HTERT RPE-1 (cell line): ENCODE data around the gene PPARA.

Experiments used
- in situ Hi-C: fragments of 300-500 bp; cut with MboI; formaldehyde crosslinking; loops from 4 replicates; pipeline ENCODE4 v1.14.3; 2020; ENCODE audit warnings: low sequenced_read_pairs

Gene PPARA

DNA sequence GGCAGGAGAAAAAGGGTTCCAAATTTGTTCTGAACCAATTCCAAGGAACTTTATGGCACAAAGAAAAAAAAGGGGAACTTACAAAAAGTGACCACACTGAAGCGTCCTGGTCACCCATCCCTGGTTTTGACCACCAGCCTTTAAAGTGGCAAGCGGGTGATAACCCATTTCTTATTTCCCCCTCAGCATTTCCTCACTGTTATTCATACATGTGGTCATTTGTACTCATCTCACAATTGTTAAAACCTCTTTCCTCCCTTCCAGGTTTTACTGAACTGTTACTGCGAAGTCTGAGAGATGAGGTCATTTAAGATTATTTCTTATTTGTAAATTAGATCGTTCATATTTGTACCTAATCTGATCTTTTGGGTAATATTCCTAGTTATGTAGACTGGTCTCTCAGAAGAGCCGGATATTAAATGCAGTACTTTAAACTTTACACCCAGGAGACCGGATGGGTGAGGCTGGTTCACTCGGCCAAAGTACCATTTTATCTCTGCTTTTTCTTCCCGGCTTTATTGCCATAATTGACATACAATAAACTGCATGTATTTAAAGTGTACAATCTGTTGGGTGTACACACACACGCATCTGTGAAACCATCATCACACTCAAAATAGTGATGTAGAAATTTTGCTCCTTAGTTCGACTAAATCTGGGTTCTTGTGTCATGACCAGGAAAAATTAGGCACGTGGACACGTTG, 52.7 kb downstream of the PPARA start:
- in situ Hi-C loops = no loop called here

DNA sequence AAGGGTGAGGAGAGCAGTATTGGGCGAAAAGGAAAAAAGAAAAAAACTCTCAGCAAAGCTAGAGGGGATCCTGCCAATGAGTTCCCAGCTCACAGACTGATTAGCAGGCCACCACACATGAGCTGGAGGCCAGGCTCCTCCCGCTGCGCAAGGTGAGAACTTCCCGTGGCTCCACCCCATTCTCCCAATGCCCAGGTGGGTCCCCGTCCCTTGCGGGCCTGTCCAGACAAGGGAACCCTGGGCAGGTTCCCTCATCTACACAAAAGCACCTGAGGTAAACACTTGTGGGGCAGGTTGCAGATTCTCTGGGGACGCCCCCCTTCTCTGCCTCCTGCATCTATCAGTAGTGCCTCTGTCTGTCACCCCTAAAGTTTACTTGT, 53.3 kb downstream of the PPARA start:
- in situ Hi-C loops = no loop called here

DNA sequence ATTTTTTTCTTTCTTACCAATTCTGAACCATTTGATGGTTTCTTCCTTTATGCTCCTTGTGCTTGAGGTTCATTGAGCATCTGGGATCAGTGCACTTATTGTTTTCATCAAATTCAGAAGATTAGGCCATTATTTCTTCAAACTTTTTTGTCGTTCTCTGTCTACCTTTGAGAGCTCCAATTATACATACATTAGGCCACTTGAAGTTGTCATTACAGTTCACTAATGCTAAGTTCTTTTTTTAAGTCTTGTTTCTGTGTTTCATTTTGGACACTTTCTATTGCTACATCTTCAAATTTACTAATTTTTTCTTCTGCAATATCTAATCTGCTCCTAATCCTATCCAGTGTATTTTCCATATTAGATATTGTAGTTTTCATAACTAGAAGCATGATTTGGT, 58.9 kb downstream of the PPARA start:
- in situ Hi-C loops = no loop called here

DNA sequence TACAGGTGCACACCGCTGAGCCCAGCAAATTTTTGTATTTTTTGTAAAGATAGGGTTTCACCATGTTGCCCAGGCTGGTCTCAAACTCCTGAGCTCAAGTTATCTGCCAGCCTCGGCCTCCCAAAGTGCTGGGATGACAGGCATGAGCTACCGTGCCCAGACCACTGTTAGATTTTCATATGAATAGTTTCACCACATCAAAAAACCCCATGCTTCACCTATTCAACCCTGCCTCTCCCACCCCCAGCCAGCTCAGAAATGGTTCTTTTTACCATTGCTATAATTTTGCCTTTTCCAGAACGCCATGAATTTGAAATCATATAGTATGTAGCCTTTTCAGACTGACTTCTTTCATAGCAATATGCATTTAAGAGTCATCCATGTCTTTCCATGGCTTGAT, 61.9 kb downstream of the PPARA start:
- in situ Hi-C loops = no loop called here

DNA sequence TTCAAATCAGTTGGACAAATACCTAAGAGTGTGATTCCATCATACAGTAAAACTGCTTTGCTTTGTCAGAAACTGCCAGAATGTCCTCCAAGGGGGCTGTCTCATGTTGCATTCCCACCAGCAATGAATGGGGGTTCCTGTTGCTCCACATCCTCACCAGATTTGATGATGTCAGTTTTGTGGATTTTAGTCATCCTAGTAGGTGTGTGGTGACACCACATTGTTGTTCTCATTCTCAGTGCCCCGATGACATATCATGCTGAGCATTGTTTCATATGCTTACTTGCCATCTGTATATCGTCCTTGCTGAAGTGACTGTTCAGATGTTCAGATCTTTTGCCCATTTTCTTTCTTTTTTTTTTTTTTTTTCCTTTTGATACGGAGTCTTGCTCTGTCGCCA, 62.7 kb downstream of the PPARA start:
- in situ Hi-C loops = no loop called here

DNA sequence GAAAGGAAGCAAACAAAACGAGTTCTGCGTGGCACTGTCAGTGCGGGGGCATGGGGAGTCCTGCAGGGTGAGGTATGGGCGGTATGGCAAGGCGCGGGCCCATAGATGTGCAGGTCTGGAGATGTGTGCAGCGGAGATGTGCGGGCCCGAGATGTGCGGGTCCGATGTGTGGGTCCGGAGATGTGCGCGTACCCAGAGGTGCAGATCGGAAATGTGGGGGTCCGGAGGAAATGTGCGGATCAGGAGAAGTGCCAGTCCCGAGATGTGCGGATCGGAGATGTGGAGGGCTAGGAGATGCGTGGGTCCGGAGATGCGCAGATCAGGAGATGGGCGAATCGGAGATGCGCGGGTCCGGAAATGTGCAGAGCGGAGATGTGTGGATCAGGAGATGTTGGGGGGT, 63.8 kb downstream of the PPARA start:
- in situ Hi-C loops = no loop called here

DNA sequence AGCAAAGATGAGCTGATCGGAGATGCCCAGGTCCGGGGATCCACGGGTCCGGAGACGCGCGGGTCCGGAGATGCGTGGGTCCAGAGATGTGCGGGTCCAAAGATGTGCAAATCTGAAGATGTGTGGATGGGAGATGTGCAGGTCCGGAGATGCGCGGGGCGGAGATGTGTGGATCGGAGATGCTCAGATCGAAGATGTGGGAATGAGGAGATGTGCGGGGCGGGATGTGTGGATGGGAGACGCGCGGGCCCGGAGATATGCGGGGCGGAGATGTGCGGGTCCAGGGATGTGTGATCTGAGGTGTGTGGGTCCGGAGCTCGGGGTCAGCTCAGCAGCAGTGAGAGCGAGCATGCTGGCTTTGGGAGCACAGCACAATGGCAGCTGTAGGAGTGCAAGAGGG, 64.3 kb downstream of the PPARA start:
- in situ Hi-C loops = no loop called here

DNA sequence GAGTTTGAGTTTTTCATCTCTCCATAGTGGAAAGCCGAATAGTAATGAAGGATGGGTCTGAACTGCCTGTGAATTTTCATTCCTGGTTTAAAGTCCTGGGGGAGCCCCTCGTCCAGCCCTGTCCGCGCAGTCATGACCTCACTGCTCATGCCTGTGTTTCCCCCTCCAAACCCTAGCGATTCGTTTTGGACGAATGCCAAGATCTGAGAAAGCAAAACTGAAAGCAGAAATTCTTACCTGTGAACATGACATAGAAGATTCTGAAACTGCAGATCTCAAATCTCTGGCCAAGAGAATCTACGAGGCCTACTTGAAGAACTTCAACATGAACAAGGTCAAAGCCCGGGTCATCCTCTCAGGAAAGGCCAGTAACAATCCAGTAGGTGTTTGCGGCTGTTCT, 69.3 kb downstream of the PPARA start:
- in situ Hi-C loops = no loop called here

DNA sequence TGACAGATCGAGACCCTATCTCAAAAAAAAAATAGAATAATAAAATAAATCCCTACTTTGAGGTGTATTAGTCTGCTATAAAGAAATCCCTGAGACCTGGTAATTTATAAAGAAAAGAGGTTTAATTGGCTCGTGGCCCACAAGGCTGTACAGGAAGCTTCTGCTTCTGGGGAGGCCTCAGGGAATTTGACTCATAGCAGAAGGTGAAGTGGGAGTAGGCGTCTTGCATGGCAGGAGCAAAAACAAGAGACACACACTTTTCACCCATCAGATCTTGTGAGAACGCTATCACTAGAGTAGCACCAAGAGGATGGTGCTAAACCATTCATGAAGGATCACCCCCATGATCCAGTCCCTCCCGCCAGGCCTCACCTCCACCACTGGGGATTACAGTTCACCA, 70.6 kb downstream of the PPARA start:
- in situ Hi-C loops = no loop called here

DNA sequence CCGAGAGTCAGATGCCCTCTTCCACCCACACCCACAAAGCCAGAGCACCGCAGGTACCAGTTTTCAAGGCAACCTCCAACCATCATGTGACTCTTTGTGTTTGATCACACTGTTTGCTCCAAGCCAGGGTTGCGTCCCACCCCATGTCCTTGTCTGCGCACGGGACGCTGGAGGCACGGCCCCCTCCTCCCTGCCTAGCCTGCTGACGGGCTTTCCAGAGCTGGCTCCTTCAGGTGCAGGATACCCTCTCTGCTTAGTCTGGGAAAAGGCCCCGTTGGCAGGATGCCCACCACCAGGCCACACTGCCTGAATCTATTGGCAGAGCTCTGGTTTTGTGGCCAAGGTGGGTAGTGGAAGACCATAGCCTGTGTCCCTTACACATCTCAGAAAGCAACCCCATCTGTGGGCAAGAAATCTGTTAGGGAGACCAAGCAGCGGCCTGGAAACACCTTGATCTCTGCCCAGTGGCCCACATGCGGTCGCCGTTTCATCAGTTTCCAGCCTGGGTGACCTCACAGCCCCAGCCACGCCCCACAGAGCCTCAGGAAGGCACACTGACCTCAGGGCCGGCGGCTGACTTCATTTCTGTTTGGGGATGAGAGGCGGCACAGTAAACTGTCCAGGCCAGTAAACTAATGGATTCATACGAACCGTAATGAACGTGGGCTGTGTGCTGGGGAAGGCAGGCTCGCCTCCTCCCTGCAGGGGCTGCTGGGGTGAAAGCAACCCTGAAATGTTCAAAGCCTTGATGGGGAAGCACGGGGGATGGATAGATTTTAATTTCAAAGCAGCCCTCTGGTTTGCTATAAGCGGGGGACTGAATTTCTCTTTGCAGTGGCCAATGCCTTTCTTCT, 73.9 kb downstream of the PPARA start:
- in situ Hi-C loops = no loop called here

DNA sequence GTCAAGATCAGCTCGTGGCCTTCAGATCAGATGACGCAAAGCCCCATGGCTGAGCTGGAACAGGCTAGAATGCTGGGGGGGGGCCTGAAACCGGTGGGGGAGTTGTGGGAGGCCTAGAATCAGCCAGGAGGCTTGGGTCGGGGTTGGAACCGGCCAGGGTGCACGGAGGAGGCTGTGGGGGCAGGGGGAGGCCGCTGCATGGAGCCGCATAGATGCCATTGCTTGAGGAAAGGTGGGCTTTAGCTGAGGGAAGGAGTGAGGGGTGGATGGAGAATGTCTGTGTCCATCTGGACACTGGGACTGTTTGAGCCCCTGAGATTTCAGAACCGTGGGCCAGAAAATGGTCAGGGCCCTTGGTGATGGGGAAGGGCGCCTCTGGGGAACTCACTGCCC, 74.6 kb downstream of the PPARA start:
- in situ Hi-C loops = no loop called here

DNA sequence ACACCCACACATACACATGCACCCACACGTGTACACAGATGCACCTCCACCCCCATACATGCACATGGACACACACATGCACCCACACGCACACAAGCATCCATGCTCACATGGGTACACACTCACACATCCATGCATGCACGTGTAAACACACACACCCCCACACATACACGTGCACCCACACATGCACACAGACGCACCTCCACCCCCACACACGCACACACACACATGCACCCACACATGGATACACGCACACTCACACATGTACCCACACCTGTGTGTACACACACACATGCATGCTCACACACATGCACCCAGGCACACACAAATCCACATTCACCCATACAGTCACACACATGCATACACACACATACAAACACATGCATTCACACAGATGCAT, 75.3 kb downstream of the PPARA start:
- in situ Hi-C loops = no loop called here

DNA sequence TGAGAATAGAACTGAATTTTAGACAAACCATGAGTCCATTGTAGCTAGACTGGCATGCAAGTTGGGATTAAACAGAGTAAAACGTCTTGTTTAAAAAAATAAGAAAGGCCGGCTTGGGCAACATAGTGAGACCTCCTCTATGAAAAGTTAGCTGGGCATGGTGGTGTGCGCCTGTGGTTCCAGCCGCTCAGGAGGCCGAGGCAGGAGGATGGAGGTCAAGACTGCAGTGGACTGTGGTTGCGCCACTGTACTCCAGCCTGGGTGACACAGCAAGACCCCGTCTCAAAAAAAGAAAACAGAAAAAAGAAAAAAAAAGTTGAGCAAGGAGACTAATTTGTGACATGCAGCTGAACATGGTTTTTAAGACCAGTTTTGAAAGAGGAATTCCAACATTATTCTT, 76.3 kb downstream of the PPARA start:
- in situ Hi-C loops = no loop called here

DNA sequence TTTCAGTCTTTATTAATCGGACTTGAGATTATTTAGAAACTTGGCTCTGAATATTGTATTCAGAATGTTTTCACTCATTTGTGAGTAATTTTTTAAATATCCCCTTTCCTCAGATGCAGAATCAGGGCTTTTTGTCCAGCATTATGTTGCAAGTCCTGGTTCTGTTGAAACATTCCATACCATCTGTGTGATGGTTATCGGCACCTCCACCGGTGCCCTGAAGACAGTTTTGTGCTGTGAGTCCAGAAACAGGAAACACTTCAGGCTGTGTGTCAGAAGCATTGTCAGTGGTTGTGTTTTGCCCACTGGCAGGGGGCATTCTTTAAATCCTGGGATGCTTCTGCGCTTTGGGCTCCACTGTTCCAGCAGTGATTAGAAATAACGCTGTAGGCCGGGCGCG, 79.4 kb downstream of the PPARA start:
- in situ Hi-C loops = no loop called here

DNA sequence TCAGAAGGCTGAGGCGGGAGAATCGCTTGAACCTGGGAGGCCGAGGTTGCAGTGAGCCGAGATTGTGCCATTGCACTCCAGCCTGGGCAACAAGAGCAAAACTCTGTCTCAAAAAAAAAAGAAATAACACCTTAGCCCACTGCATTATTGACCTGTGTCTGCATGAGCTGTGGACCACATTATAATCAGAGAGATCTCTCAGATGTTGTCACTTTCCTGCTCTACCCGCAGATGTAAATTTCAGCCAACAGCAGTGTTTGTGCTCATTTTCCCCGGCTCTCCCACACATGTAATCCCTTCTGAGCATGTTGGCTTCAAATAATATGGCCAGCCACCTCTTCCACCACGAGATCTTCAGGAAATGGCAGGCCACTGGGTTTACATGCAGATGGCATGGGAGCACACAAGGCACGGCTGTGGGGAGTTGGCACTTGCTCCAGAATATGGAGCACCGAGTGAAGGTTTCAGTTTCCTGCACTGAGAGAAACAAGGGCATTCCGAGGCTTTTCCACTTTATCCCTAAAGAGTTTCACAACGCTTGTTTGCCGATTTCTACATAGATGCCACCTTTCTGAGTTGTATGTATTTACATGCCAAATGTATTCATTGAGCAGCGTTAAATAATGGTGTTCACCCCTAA, 80.1 kb downstream of the PPARA start:
- in situ Hi-C loops = no loop called here

DNA sequence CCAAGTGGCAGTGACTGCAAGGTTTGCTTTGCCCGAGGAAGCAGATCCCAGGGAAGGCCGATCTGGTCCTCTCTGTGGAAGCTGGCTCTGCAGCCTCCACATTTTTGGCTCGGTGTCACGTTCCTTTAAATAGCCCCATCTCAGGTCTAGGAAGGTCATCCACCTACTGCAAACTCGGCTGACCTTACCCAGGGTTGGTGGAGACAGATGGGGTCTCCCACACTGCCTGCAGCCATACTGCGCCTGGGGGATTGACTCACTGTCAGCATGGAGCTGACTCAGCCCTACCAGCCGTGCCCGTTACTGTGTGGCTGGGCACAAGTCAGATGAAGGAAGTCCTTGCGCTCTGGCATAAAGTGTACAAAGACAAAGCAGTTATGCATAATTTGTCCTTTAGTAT, 82.9 kb downstream of the PPARA start:
- in situ Hi-C loops = no loop called here

DNA sequence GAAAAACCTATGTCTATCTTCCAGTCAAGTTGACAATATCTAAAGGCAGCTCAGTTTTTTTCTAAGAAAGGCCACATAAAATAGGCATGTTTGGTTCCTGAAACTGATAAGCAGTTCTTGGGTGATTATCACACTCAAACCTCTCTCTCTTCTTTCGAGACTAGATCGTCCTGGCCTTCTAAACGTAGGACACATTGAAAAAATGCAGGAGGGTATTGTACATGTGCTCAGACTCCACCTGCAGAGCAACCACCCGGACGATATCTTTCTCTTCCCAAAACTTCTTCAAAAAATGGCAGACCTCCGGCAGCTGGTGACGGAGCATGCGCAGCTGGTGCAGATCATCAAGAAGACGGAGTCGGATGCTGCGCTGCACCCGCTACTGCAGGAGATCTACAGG, 84.6 kb downstream of the PPARA start:
- in situ Hi-C loops = no loop called here

DNA sequence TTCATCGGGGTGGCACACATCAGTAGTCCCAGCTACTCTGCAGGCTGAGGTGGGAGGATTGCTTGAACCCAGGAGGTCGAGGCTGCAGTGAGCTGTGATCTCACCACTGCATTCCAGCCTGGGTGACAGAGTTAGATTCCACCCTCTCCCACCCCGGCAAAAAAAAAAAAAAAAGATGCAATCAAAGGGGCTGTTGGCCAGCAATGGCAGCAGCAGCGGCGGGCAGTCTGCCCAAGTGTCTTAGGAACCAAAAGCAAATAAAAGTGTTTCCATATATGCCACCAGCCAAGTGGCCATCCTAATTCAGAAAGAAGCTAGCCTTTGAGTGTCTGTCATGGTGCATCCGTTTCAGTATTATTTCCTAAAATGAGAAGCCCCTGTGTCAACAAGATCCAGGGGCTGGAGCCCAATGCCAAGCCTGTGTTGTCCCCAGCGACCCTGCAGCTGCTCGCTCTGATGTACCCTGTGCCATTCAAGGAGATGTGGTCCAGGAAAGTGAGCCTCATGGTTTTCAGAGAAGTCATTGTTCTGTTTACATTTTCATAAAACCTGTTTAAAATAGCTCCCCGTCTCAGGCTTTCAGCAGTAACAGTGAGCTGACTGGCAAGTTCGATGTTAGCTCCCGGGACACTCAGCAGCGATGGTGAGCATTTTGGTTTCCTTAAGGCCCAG, 87.3 kb downstream of the PPARA start:
- in situ Hi-C loops = no loop called here

DNA sequence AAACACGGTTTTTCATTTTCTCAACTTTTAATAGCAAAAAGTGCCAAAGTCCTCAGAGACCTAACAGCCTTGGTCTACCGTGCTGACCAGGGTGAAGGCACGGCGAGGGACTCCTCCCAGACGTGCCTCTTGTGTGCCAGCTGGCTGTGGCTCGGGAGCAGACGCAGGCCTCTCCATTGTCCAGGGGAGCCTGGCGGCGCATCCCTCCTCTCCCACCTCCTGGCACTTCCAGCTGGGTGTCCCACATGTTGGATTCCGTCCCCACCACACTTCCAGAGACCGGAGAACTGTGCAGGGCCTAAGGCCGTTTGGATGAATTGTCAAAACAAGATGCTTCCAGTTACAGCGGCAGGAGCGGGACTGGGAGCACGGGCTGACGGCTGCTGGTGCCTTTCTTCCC, 88.2 kb downstream of the PPARA start:
- in situ Hi-C loops = no loop called here

DNA sequence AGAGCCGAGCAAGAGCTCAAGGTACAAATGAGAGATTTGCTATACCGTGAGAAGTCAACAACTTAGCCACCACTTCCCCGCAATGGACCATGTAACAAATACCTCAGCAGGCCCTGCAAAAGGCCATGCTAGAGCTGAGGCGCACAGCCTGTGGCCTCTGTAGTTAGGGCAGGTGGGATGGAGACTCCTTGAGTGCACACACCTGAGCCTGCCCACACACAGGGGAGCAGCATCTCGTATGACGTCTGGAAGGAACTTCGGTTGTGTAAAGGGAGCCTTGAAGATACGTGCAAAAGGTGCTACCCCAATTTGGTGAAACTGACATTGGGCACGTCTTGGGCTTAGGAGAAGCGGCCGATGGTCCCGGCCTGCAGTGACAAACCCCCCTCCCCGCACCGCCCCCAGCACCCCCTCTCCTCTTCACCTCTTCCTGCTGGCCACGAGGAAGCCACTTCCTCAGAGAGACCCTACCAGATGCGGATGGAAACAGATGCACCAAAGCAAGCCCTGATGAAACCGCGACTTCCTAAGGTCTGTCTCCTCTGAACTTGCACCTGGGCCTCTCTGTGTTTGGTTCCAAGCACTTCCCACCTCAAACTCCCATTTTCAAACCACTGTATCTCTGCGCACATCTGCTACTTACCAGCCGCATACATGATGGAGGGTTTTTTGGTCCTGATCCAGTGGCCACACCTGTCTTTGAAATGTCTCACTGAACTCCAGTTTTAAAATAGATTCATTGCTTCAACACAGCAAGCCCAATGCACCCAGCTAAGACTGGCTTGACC, 89.1 kb downstream of the PPARA start:
- in situ Hi-C loops = no loop called here

DNA sequence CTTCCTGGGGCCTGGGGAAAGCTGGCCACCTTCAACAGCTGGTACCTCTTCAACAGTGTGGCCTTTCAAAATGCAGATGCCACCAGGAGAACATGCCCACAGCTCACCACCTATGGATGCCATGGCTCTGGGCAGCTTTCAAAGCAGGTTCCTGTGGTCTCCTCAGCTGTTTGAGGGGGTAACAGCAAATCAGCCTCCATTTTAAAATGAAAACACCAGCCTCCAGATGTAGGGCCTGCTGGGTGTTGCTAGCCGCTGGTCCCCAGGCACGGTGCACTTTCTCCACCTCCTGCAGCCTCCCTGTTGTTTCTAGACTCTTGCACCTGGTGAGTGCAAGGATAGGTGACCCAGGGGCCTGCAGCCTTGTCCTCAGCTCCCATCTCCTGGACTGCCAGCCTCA, 89.7 kb downstream of the PPARA start:
- in situ Hi-C loops = no loop called here
